ENCODE results near the gene IRF9. TPM values are rescaled to one million over a fixed set of nuclear protein-coding genes. Genes with fewer than 3 reads are reported as not detected.

The IRF9 gene
- total and polyA plus RNA-seq, 2 of the 13 experiments (the other 11 are each of a cell fraction or from before 2014, with no cell fraction given): 14.9 to 49.7 TPM

DNA sequence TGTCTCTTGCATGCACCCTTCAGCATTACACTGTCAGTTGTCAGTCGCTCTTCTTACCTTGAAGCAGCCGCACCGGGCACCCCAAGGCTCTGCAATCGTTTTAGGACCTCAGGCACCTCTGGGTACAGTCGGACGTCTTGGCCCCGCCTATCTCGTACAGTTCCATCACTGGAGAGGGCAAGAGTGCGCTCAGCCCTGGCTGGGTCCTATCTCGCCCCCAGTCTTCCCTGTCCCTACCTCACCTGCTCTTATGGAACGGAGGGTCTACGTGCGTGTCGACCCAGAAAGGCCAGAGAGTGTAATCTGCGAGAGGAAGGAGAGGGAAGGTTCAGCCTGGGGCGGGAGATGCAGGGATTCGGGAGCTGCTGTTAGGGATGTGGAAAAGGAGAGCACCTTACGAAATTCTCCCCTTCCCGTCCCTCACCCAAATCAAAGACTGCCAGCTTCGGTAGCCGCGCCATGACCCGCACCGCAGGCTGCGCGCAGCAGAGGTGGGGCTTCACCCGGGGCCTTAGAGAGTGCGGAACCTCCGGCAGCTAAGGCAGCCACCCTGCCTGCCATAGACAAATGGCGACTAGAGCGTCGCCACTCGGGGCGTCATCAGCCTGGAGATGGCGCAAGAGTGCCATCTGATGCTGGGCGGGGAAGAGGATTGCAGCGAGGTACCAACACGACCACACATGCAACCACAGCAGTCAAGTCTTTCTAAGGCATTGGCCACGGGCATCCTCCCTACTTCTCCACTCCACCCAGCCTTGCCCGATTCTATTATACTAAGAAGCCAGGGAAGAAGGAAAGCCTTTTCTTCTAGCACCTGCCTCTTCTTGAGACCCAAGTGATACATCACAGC lies 54.7 kb downstream of the IRF9 start, which contains the start of gene MDP1 (continued):
- TF ChIP-seq, protein P1, sequence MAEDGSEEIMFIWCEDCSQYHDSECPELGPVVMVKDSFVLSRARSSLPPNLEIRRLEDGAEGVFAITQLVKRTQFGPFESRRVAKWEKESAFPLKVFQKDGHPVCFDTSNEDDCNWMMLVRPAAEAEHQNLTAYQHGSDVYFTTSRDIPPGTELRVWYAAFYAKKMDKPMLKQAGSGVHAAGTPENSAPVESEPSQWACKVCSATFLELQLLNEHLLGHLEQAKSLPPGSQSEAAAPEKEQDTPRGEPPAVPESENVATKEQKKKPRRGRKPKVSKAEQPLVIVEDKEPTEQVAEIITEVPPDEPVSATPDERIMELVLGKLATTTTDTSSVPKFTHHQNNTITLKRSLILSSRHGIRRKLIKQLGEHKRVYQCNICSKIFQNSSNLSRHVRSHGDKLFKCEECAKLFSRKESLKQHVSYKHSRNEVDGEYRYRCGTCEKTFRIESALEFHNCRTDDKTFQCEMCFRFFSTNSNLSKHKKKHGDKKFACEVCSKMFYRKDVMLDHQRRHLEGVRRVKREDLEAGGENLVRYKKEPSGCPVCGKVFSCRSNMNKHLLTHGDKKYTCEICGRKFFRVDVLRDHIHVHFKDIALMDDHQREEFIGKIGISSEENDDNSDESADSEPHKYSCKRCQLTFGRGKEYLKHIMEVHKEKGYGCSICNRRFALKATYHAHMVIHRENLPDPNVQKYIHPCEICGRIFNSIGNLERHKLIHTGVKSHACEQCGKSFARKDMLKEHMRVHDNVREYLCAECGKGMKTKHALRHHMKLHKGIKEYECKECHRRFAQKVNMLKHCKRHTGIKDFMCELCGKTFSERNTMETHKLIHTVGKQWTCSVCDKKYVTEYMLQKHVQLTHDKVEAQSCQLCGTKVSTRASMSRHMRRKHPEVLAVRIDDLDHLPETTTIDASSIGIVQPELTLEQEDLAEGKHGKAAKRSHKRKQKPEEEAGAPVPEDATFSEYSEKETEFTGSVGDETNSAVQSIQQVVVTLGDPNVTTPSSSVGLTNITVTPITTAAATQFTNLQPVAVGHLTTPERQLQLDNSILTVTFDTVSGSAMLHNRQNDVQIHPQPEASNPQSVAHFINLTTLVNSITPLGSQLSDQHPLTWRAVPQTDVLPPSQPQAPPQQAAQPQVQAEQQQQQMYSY (CRISPR knock-in tag; IDR thresholded peaks at IDR 0.05): no peak; the same call in none of the 2 replicates
- TF ChIP-seq, protein P2, sequence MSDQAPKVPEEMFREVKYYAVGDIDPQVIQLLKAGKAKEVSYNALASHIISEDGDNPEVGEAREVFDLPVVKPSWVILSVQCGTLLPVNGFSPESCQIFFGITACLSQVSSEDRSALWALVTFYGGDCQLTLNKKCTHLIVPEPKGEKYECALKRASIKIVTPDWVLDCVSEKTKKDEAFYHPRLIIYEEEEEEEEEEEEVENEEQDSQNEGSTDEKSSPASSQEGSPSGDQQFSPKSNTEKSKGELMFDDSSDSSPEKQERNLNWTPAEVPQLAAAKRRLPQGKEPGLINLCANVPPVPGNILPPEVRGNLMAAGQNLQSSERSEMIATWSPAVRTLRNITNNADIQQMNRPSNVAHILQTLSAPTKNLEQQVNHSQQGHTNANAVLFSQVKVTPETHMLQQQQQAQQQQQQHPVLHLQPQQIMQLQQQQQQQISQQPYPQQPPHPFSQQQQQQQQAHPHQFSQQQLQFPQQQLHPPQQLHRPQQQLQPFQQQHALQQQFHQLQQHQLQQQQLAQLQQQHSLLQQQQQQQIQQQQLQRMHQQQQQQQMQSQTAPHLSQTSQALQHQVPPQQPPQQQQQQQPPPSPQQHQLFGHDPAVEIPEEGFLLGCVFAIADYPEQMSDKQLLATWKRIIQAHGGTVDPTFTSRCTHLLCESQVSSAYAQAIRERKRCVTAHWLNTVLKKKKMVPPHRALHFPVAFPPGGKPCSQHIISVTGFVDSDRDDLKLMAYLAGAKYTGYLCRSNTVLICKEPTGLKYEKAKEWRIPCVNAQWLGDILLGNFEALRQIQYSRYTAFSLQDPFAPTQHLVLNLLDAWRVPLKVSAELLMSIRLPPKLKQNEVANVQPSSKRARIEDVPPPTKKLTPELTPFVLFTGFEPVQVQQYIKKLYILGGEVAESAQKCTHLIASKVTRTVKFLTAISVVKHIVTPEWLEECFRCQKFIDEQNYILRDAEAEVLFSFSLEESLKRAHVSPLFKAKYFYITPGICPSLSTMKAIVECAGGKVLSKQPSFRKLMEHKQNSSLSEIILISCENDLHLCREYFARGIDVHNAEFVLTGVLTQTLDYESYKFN (CRISPR knock-in tag; conservative IDR thresholded peaks at IDR 0.05): peak; percentile 79
- TF ChIP-seq NFATC3 (CRISPR knock-in tag; IDR thresholded peaks at IDR 0.05): no peak
- TF ChIP-seq ZBTB38 (CRISPR knock-in tag; IDR thresholded peaks at IDR 0.05): peak; percentile 97
- TF ChIP-seq, protein P3, sequence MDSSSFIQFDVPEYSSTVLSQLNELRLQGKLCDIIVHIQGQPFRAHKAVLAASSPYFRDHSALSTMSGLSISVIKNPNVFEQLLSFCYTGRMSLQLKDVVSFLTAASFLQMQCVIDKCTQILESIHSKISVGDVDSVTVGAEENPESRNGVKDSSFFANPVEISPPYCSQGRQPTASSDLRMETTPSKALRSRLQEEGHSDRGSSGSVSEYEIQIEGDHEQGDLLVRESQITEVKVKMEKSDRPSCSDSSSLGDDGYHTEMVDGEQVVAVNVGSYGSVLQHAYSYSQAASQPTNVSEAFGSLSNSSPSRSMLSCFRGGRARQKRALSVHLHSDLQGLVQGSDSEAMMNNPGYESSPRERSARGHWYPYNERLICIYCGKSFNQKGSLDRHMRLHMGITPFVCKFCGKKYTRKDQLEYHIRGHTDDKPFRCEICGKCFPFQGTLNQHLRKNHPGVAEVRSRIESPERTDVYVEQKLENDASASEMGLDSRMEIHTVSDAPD (CRISPR knock-in tag; IDR thresholded peaks at IDR 0.05): peak; percentile 94; the same call in 1 of the 2 replicates
- TF ChIP-seq YEATS2 (CRISPR knock-in tag; IDR thresholded peaks at IDR 0.05; ENCODE audit: borderline replicate concordance): peak; percentile 98
- TF ChIP-seq SCMH1 (CRISPR knock-in tag; IDR thresholded peaks at IDR 0.05; ENCODE audit: borderline replicate concordance): no peak
- TF ChIP-seq ZSCAN29 (CRISPR knock-in tag; conservative IDR thresholded peaks at IDR 0.05): peak; percentile 96; the same call in 1 of the 2 replicates
- TF ChIP-seq TCF7 (IDR thresholded peaks at IDR 0.05; ENCODE audit: low read depth): no peak
- peak; percentile 88 for TF ChIP-seq ISL2 (CRISPR knock-in tag; IDR thresholded peaks at IDR 0.05)
- TF ChIP-seq GATAD1 (CRISPR knock-in tag; IDR thresholded peaks at IDR 0.05): peak; percentile 97
- TF ChIP-seq CEBPG (CRISPR knock-in tag; IDR thresholded peaks at IDR 0.05): peak; percentile 98
- TF ChIP-seq SP140L (CRISPR knock-in tag; IDR thresholded peaks at IDR 0.05; ENCODE audit: borderline replicate concordance): peak; percentile 90; the same call in 1 of the 2 replicates
- TF ChIP-seq, protein P4, sequence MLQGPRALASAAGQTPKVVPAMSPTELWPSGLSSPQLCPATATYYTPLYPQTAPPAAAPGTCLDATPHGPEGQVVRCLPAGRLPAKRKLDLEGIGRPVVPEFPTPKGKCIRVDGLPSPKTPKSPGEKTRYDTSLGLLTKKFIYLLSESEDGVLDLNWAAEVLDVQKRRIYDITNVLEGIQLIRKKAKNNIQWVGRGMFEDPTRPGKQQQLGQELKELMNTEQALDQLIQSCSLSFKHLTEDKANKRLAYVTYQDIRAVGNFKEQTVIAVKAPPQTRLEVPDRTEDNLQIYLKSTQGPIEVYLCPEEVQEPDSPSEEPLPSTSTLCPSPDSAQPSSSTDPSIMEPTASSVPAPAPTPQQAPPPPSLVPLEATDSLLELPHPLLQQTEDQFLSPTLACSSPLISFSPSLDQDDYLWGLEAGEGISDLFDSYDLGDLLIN (CRISPR knock-in tag; IDR thresholded peaks at IDR 0.05; ENCODE audit: borderline replicate concordance): peak; percentile 95
- TF ChIP-seq CEBPB (IDR thresholded peaks at IDR 0.05; ENCODE audit: borderline replicate concordance, low read depth, low read length): peak; percentile 100
- TF ChIP-seq TOPORS (CRISPR knock-in tag; IDR thresholded peaks at IDR 0.05): peak; percentile 98
- peak; percentile 82 for TF ChIP-seq SATB2 (CRISPR knock-in tag; IDR thresholded peaks at IDR 0.05)
- TF ChIP-seq MXD4 (CRISPR knock-in tag; IDR thresholded peaks at IDR 0.05): peak; percentile 94
- peak; percentile 98 for TF ChIP-seq ZNF543 (CRISPR knock-in tag; IDR thresholded peaks at IDR 0.05)
- TF ChIP-seq SMAD1 (CRISPR knock-in tag; IDR thresholded peaks at IDR 0.05; ENCODE audit: borderline replicate concordance, low read depth): peak; percentile 100; the same call in 1 of the 2 replicates

All from HepG2 (cell line).